GM12878 (cell line): ENCODE data around the gene FUCA2. TPM values are rescaled to one million over a fixed set of nuclear protein-coding genes. Genes with fewer than 3 reads are reported as not detected.

ENCODE experiments used
- ATAC-seq: fragments of 200-7000 bp; cut with Tn5 transposase; 3 replicates; pipeline ENCODE4 v1.9.1; 2020; ENCODE audit warnings: mild to moderate bottlenecking, moderate library complexity
- BruUV-seq: library from RNA; stranded (reverse); fragments of 400-500 nt; replicated peaks from 2 replicates; lab custom pipeline; 2021; lab: Mats Ljungman, UMichigan
- CTCF ChIA-PET: fragments of 300-600 bp; sonication (Branson Sonifier 250); formaldehyde crosslinking; extraction: SDS; loops from one replicate; lab custom pipeline; 2021; ENCODE audit warnings: inconsistent platforms; lab: Yijun Ruan, JAX
- POLR2A ChIA-PET: fragments of 350-600 bp; formaldehyde crosslinking; extraction: SDS; loops from one replicate; lab custom pipeline; 2021; ENCODE audit warnings: inconsistent platforms; lab: Charles Lee
- RAD21 ChIA-PET: fragments of 300-600 bp; sonication (Branson Sonifier 250); formaldehyde crosslinking; loops from one replicate; lab custom pipeline; 2023; ENCODE audit warnings: antibody characterized with exemption; ENCODE audit not compliant: unreplicated experiment; lab: Charles Lee
- SMC1A ChIA-PET: fragments of 300-600 bp; sonication (Branson Sonifier 250); formaldehyde crosslinking; loops from one replicate; lab custom pipeline; 2023; ENCODE audit not compliant: unreplicated experiment, uncharacterized antibody; lab: Charles Lee
- DNase-seq: peaks from one replicate; pipeline ENCODE4 v3.0.0-alpha.2; 2011; ENCODE audit warnings: low read depth, low spot score
- FAIRE-seq: peaks from 3 replicates; lab custom pipeline; 2011; peaks lifted over from hg19 to GRCh38; lab: Jason Lieb, UNC
- H2AFZ ChIP-seq: 2 replicates; pipeline ENCODE4 v1.6.0; 2011; ENCODE audit warnings: low read depth, low read length, control low read depth; ENCODE audit not compliant: control insufficient read depth
- H3K27ac ChIP-seq: 2 replicates; pipeline ENCODE4 v1.5.1; 2011; ENCODE audit warnings: control low read depth; ENCODE audit not compliant: control insufficient read depth, insufficient read depth
- H3K27me3 ChIP-seq, 2 experiments: replicated peaks in 1 of 2; 2 replicates each; pipeline versions ENCODE4 v1.6.0 to v1.6.1; 2011; ENCODE audit warnings: low read length in 1 of 2; ENCODE audit not compliant: control insufficient read depth in 2 of 2, insufficient read depth in 2 of 2
- H3K36me3 ChIP-seq, 2 experiments: 2 replicates each; pipeline ENCODE4 v1.5.1; 2011; ENCODE audit warnings: low read length in 1 of 2; ENCODE audit not compliant: control insufficient read depth in 2 of 2, insufficient read depth in 2 of 2
- H3K4me1 ChIP-seq: 2 replicates; pipeline ENCODE4 v1.6.1; 2011; ENCODE audit warnings: mild to moderate bottlenecking, low read length, moderate library complexity, mixed read lengths; ENCODE audit not compliant: control insufficient read depth, insufficient read depth
- H3K4me2 ChIP-seq: 2 replicates; pipeline ENCODE4 v1.6.0; 2011; ENCODE audit warnings: control low read depth; ENCODE audit not compliant: control insufficient read depth, insufficient read depth
- H3K4me3 ChIP-seq: fragments of 200-600 bp; sonication (generic); 2 replicates; pipeline ENCODE4 v1.5.1; 2016
- H3K79me2 ChIP-seq: 2 replicates; pipeline ENCODE4 v1.6.0; 2011; ENCODE audit warnings: low read length; ENCODE audit not compliant: control insufficient read depth, insufficient read depth
- H3K9ac ChIP-seq: 2 replicates; pipeline ENCODE4 v1.8.0; 2011; ENCODE audit warnings: low read length, control low read depth, mixed read lengths; ENCODE audit not compliant: control insufficient read depth, insufficient read depth
- H3K9me3 ChIP-seq: replicated peaks from 3 replicates; pipeline ENCODE4 v1.5.1; 2011; ENCODE audit warnings: mild to moderate bottlenecking, low read length; ENCODE audit not compliant: control insufficient read depth, insufficient read depth
- H4K20me1 ChIP-seq: 2 replicates; pipeline ENCODE4 v1.6.0; 2011; ENCODE audit not compliant: control insufficient read depth, insufficient read depth
- CBX5 ChIP-seq: sonication (generic); IDR thresholded peaks from 2 replicates; pipeline ENCODE4 v1.6.1; 2016; ENCODE audit warnings: low read depth, moderate library complexity, mild to moderate bottlenecking, inconsistent platforms
- MYC ChIP-seq: IDR thresholded peaks from 2 replicates; pipeline ENCODE4 v1.6.1; 2011; ENCODE audit warnings: mild to moderate bottlenecking, low read length, moderate library complexity, inconsistent platforms; ENCODE audit not compliant: insufficient read depth, insufficient replicate concordance, insufficient read length, severe bottlenecking
- NFYB ChIP-seq: IDR thresholded peaks from 2 replicates; pipeline ENCODE4 v1.6.1; 2011; ENCODE audit warnings: low read depth, mild to moderate bottlenecking, low read length, improper control_type of control experiment, moderate library complexity; ENCODE audit not compliant: insufficient read depth
- POU2F2 ChIP-seq: IDR thresholded peaks from 3 replicates; pipeline ENCODE4 v1.6.1; 2011; ENCODE audit warnings: low read depth, mild to moderate bottlenecking, low read length, borderline replicate concordance
- RELA ChIP-seq: fragments of 450-650 bp; IDR thresholded peaks from 2 replicates; pipeline ENCODE4 v1.8.0; 2014; ENCODE audit warnings: borderline replicate concordance; ENCODE audit not compliant: partially characterized antibody
- SREBF1 ChIP-seq: IDR thresholded peaks from 2 replicates; pipeline ENCODE4 v1.6.1; 2012; ENCODE audit warnings: mild to moderate bottlenecking, low read length
- STAT3 ChIP-seq: IDR thresholded peaks from 2 replicates; pipeline ENCODE4 v1.6.1; 2011; ENCODE audit warnings: low read depth, low read length, improper control_type of control experiment
- WGBS: methylation state at CpG from one replicate; pipeline ENCODE4 v1.1.6; 2016; ENCODE audit warnings: low lambda C conversion rate; ENCODE audit not compliant: insufficient replicate concordance, insufficient coverage; ENCODE audit errors: missing lambda C conversion rate; 5-methylcytosine and 5-hydroxymethylcytosine counted together
- in situ Hi-C: fragments of 300-500 bp; cut with MboI; formaldehyde crosslinking; loops from 9 replicates; pipeline ENCODE4 v1.14.3; 2018; ENCODE audit warnings: mixed read lengths
- intact Hi-C: fragments of 100-400 bp; cut with micrococcal nuclease; formaldehyde crosslinking; loops from one replicate; pipeline ENCODE4 v1.14.2; 2022; ENCODE audit not compliant: unreplicated experiment
- polyA plus RNA-seq, 11 experiments: library from polyadenylated mRNA; depleted of rRNA in 4 of 11; unstranded in 6 of 11; stranded (reverse) in 5 of 11; fragments of >200 nt; fragmentation: Nextera tagmentation in 4 of 11; fragmentation: Illumina TruSeq in 1 of 11; extraction: Ambion mirVana in 4 of 11; extraction: Trizol in 1 of 11; gene quantifications; 1 replicate in 1 of 11; 2 replicates in 10 of 11; pipeline versions ENCODE4 v1.2.1 to v1.2.3, GENCODE V29; 2011 to 2016; ENCODE audit warnings: inconsistent platforms in 2 of 11, missing spikeins in 2 of 11, low read depth in 1 of 11
- total RNA-seq, 4 experiments: library from RNA; depleted of rRNA in 3 of 4; stranded (reverse); fragments of >200 nt in 3 of 4; fragmentation: Illumina TruSeq in 1 of 4; extraction: Trizol in 1 of 4; gene quantifications; 2 replicates each; pipeline versions ENCODE4 v1.2.1 to v1.2.3, GENCODE V29; 2013 to 2021
- TF ChIP-seq, protein P1 (sequence below): fragments of 450-650 bp; IDR thresholded peaks from 2 replicates; pipeline ENCODE4 v1.6.1; 2017; ENCODE audit warnings: borderline replicate concordance
- TF ChIP-seq, protein P2 (sequence below): IDR thresholded peaks from 2 replicates; pipeline ENCODE4 v1.6.1; 2012; ENCODE audit warnings: improper control_type of control experiment, low read depth, low read length; ENCODE audit not compliant: insufficient replicate concordance

The FUCA2 gene
- total and polyA plus RNA-seq, 10 of the 15 experiments (the other 5 are each of a cell fraction or from before 2014, with no cell fraction given), result 5.7 to 36.2 (median 21.5) TPM

DNA sequence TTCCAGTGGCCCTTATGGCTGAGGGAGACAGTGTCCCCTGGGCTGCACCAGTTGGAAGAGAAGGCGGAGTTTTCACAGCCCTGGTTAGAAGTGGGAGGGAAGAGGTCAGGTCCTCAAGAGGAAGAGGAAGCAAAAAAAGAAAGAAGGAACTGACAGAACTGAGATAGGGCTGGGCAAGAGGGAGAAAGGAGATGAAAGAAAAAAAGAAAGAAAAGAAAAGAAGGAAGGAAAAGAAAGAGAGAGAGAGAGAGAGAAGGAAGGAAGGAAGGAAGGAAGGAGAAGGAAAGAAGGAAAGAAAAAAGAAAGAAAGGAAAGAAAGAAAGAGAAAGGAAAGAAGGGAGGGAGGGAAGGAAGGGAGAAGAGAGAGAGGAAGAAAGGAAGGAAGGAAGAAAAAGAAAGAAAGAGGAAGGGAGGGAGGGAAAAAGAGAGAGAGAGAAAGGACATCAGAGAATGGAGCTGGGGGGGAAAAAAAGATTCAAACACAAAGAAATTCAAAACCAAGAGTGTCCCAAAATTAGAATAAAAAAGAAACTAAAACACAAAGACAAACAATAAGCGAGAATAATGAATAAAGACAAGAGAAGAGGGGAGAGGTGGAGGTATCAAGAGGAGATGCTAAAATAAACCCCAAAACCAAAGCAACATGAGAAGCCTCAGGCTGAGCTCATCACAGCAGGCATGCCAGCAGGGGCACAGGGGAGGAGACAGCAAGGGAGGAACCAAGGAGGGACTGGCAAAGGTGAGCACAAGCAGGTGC, 5.3 kb upstream of the FUCA2 start (continued):
- no peak for TF ChIP-seq NFYB

DNA sequence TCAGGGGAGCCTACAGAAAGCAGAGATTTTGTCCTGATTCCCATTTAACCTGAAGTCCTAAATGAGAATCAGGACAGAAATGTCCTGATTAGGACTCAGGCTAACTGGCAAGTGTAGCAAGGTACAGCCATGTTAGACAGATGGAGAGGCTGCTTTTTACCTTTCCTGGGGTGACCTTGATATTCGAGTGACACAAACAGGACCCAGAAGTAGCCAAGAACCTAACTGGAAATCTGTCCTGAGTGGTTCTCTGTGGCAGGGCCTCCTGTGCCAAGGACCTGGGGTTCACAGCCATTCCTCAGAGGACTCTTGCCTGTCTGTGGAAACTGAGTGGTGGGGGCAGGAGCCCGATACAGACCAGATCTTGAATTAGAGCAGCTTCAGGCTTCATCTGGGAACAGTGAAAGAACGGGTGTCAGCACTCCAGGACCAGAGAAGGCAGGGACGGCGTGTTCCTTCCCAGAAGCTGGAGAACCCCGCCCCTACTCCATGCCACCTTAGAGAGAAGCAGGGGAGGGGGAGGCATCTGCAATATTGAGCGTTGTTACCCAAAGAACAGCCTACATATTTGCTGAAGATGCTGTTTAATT, 4.3 kb upstream of the FUCA2 start:
- in situ Hi-C loops (no loop called here), intact Hi-C loops (no loop called here)
- Histone ChIP-seq H3K36me3 (no peaks in the 10 kb centered on the region), H4K20me1 (no peaks in the 10 kb centered on the region), H3K27me3 (no peaks in the 10 kb centered on the region), H3K9ac (no peak overlapping the region), H3K9me3 (no peaks in the 10 kb centered on the region), H3K4me1 (peaks cover 15% of the 10 kb centered on the region), H3K79me2 (peaks cover 9% of the 10 kb centered on the region), H3K4me3 (no peak overlapping the region), H2AFZ (no peak overlapping the region), H3K27ac (no peak overlapping the region), H3K4me2 (no peak overlapping the region)
- ChIA-PET POLR2A (no interaction called here), SMC1A (no interaction called here), RAD21 (interaction anchor here (1.1 kb wide), 1 partner anchor 60 kb away, joined by 5 read pairs; no protein-coding TSS in a partner anchor), CTCF (interaction anchor here (5.3 kb wide), 1 partner anchor 60 kb away, joined by 41 read pairs; no protein-coding TSS in a partner anchor)
- WGBS, result 73% methylated on average over 7 of the region's 7 CpGs
- ATAC-seq (no peak), DNase-seq (no peak), FAIRE-seq (no peak)
- no TSS peak for BruUV-seq
- TF ChIP-seq POU2F2 (no peak), RELA (no peak), STAT3 (no peak), CBX5 (no peak), SREBF1 (no peak), MYC (no peak)
- TF ChIP-seq, protein P1, sequence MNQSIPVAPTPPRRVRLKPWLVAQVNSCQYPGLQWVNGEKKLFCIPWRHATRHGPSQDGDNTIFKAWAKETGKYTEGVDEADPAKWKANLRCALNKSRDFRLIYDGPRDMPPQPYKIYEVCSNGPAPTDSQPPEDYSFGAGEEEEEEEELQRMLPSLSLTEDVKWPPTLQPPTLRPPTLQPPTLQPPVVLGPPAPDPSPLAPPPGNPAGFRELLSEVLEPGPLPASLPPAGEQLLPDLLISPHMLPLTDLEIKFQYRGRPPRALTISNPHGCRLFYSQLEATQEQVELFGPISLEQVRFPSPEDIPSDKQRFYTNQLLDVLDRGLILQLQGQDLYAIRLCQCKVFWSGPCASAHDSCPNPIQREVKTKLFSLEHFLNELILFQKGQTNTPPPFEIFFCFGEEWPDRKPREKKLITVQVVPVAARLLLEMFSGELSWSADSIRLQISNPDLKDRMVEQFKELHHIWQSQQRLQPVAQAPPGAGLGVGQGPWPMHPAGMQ, result no peak
- TF ChIP-seq, protein P2, sequence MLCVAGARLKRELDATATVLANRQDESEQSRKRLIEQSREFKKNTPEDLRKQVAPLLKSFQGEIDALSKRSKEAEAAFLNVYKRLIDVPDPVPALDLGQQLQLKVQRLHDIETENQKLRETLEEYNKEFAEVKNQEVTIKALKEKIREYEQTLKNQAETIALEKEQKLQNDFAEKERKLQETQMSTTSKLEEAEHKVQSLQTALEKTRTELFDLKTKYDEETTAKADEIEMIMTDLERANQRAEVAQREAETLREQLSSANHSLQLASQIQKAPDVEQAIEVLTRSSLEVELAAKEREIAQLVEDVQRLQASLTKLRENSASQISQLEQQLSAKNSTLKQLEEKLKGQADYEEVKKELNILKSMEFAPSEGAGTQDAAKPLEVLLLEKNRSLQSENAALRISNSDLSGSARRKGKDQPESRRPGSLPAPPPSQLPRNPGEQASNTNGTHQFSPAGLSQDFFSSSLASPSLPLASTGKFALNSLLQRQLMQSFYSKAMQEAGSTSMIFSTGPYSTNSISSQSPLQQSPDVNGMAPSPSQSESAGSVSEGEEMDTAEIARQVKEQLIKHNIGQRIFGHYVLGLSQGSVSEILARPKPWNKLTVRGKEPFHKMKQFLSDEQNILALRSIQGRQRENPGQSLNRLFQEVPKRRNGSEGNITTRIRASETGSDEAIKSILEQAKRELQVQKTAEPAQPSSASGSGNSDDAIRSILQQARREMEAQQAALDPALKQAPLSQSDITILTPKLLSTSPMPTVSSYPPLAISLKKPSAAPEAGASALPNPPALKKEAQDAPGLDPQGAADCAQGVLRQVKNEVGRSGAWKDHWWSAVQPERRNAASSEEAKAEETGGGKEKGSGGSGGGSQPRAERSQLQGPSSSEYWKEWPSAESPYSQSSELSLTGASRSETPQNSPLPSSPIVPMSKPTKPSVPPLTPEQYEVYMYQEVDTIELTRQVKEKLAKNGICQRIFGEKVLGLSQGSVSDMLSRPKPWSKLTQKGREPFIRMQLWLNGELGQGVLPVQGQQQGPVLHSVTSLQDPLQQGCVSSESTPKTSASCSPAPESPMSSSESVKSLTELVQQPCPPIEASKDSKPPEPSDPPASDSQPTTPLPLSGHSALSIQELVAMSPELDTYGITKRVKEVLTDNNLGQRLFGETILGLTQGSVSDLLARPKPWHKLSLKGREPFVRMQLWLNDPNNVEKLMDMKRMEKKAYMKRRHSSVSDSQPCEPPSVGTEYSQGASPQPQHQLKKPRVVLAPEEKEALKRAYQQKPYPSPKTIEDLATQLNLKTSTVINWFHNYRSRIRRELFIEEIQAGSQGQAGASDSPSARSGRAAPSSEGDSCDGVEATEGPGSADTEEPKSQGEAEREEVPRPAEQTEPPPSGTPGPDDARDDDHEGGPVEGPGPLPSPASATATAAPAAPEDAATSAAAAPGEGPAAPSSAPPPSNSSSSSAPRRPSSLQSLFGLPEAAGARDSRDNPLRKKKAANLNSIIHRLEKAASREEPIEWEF, result no peak
